Central memory CD8-positive, alpha-beta T cell (primary cell): ENCODE measurements around the gene PLPP3.
A peak's percentile ranks its signal among the peaks of the same experiment; 100 is the strongest.

Source experiments
- ATAC-seq: fragments of 150-1000 bp; cut with Tn5 transposase; replicated peaks from 2 replicates; pipeline ENCODE4 v1.10.0; 2022; ENCODE audit warnings: mild to moderate bottlenecking, moderate FRiP score, moderate number of reproducible peaks; ENCODE audit not compliant: poor library complexity, severe bottlenecking; ENCODE audit errors: extremely low read depth
- DNase-seq, 2 donors: peaks; one replicate each; pipeline ENCODE4 v3.0.0; 2021; ENCODE audit warnings: low spot score in 2 of 2
- H3K27ac Mint-ChIP-seq: one replicate; pipeline ENCODE4 v1.8.0; 2022; ENCODE audit warnings: low read depth, mild to moderate bottlenecking, moderate library complexity, mixed read lengths
- H3K27me3 Mint-ChIP-seq: one replicate; pipeline ENCODE4 v1.8.0; 2022; ENCODE audit warnings: mixed read lengths
- H3K36me3 Mint-ChIP-seq: one replicate; pipeline ENCODE4 v1.8.0; 2022; ENCODE audit warnings: mild to moderate bottlenecking, moderate library complexity, mixed read lengths; ENCODE audit not compliant: insufficient read depth
- H3K4me1 Mint-ChIP-seq: one replicate; pipeline ENCODE4 v1.8.0; 2022; ENCODE audit warnings: mixed read lengths
- H3K4me3 Mint-ChIP-seq: one replicate; pipeline ENCODE4 v1.8.0; 2022; ENCODE audit warnings: mild to moderate bottlenecking, moderate library complexity, mixed read lengths
- H3K9me3 Mint-ChIP-seq: one replicate; pipeline ENCODE4 v1.8.0; 2022; ENCODE audit warnings: mixed read lengths

The PLPP3 gene

DNA sequence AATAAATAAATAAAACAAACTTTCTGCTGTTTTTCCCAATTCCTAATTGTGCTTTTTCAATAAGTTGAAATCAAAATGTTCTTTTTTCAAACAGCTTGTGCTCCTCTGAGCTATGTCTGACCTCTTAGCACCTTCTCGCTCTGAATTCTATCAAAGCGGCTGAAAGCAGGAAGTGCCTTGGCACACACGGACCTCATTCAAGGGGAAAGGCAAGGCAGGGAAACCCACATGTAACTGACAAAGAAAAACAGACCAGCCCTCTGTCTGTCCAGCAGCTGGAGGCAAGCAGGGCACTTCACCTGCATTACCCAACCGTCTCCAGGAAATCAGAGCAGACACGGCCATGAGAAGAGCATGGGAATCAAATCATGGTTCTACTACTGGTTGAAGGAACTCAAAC lies 56.7 kb downstream of the PLPP3 start:
- Mint-ChIP-seq H3K4me1 (no peaks in the 10 kb centered on the region), H3K27me3 (no peaks in the 10 kb centered on the region), H3K9me3 (no peaks in the 10 kb centered on the region), H3K27ac (no peak overlapping the region), H3K36me3 (peaks cover 2% of the 10 kb centered on the region), H3K4me3 (no peak overlapping the region)
- no peak for DNase-seq
- ATAC-seq, result no peak

DNA sequence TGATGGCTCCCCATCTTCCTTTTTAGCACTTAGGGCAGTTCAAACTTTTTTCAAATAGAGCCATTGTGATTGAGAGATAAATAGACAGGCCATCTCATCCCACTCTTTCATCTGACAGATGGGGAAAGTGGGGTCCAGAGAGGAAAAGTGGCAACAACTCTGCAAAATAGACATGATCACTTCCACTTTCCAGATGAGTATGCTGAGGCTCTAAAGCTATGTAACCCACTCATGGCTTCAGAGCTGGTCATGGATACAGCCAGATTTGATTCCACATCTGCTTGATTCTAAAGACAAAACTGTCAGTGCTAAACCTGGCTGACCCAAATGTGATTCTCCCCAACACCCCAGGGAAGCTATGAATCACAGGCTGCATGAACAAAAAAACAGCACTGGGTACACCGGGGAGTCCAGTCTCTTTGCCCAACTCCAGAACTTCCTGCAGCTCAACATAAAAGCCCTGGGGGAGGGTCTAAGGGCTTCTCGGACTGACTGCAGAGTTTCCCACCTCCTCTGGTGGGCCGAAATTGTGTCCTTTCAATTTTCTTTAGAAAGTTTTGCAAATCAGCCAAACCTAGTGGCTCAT lies 59.3 kb downstream of the PLPP3 start:
- Mint-ChIP-seq H3K27ac (no peak overlapping the region), H3K9me3 (no peaks in the 10 kb centered on the region), H3K4me3 (no peak overlapping the region), H3K36me3 (peaks cover 2% of the 10 kb centered on the region), H3K27me3 (no peaks in the 10 kb centered on the region), H3K4me1 (no peaks in the 10 kb centered on the region)
- no peak for DNase-seq
- no peak for ATAC-seq

DNA sequence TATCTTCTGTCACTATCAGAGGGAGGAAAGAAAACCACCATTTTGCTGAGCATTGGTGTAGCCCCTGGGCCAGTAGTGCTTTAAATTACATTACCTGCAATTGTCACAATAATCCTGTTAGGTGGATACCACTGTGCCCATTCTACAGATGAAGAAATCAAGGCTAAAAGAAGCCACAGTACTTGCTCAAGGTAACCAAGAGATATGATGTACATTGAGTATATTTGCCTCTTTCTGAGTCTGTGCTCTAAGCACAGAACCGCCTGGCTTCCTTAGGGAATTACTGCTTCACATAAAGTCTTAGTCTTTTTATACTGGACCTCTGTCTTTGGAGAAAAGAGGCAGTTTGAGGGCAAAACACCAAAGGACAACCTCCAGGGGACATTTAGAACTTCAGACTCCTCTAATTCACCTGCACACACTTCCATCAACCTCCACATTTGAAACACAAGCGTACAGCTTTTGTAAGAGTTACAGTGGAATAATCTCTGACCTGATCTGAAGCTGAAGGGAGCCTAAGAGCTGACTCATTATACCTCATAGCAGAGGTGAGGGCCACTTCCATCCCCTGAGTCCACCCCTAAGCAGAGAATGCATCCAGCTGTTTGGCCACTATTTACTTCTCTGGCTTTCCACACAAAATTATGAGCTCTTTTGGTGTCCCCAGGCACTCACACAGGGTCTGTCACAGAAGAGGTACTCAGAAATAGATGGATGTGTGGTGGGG lies 61.8 kb downstream of the PLPP3 start:
- Mint-ChIP-seq H3K27me3 (no peaks in the 10 kb centered on the region), H3K4me1 (no peaks in the 10 kb centered on the region), H3K27ac (no peak overlapping the region), H3K4me3 (no peak overlapping the region), H3K9me3 (no peaks in the 10 kb centered on the region), H3K36me3 (peaks cover 2% of the 10 kb centered on the region)
- no peak for DNase-seq
- no peak for ATAC-seq

DNA sequence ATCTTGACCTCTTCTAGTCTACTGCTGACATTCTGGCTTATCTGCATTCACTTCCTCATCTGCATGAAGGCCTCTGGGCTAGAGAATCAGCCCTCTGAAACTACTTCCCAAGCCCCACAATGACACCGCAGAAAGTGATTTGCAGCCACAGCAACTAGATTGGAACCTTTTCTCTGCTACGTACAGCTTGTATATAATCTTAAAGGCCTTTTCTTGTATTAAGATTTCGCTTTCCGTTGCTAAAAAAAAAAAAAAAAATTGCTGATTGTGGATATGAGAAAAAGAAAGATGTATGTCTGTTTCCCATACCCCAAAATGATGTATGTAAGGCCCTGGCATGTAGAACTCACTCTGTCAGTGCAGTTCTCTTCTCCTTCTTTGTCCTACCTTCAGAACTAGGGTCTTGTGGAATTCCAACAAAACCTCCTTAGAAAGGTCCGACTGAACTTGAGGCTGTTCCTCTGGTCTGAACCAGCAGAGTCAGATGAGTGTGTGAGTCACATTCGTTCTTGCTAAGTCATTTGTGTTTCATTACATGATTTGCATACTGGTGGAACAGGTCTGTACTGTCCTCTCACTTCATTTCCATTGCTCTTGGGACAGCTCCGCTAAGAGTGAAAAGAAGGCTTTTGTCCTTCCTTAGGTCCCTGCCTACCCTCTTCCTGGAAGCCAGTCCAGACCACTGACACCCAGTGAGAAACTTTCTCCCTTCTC lies 62.7 kb downstream of the PLPP3 start:
- ATAC-seq (peak; percentile 36), DNase-seq (no peak)
- Mint-ChIP-seq H3K27me3 (no peaks in the 10 kb centered on the region), H3K27ac (no peak overlapping the region), H3K9me3 (no peaks in the 10 kb centered on the region), H3K4me1 (no peaks in the 10 kb centered on the region), H3K4me3 (no peak overlapping the region), H3K36me3 (no peaks in the 10 kb centered on the region)

DNA sequence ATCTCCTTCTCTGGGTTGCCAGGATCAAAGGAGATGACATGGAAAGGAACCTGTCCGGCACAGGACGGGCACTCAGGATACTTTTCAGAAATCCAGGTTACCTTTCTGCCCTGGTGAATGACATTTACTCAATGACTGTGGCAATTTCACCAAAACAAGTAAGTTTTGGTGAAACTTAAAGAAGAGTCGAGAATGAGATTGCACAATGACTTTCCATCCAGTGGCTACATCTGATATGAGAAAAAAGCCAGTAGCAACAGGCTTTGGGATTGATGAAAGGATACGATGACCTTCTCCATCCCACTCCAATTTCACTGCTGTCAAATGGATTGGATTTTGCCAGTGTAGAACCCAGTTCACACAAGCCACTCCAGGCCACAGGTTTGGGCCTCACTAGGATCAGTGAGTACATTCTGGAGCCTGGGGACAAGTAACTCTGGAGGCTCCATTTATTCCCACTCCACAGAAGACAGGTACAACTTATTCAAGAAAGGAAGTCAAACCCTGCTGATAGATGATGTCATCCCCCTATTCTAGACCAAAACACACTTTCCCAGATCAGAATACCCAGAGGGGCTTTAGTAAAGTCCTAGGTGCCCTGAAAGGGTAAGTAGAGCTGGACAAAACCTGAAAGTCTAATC lies 63.3 kb downstream of the PLPP3 start:
- no peak for ATAC-seq
- H3K27ac Mint-ChIP-seq, result no peak overlapping the region

DNA sequence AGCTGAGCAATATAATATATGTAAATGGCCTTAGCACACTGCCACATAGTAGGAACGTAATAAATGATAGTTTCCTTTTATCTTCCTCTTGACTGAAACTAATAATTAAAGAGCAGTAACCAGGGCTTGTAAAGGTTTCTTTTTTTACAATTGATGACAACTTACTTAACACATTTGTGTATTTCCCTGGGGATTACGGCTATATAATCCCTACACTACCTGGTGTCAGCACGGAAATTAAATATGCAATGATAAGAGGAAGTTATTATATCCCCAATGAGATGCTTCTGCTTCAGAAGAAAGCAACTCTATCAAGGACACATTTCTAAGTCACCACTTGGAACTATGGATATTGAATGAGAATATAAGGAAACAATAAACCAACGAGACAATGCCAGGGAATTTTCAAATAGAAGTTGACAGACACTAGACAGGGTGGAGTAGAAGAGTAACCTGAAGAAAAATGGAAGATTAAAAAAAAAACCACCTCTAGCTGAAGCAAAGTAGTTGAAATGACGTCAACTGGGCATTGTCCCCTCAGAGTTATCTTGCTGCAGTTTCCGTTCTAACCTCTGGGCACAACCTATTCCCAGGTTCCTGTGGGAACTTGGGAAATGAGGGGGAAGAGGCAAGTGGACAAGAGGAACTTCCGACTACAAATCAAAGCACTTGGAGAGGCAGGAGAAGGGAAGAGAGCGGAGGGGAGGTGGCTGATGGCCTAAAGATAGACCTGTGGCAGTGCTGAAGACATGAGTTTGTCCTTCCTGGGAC lies 66.5 kb downstream of the PLPP3 start:
- DNase-seq (no peak), ATAC-seq (no peak)
- Mint-ChIP-seq H3K4me3 (no peak overlapping the region), H3K9me3 (no peaks in the 10 kb centered on the region), H3K4me1 (no peaks in the 10 kb centered on the region), H3K36me3 (no peaks in the 10 kb centered on the region), H3K27ac (no peak overlapping the region), H3K27me3 (no peaks in the 10 kb centered on the region)

More for the DNA sequence above, 63.3 kb downstream of the PLPP3 start:
- no peaks in the 10 kb centered on the region for H3K36me3 Mint-ChIP-seq
- no peaks in the 10 kb centered on the region for H3K27me3 Mint-ChIP-seq
- DNase-seq, result no peak
- H3K4me1 Mint-ChIP-seq, result no peaks in the 10 kb centered on the region
- H3K9me3 Mint-ChIP-seq, result no peaks in the 10 kb centered on the region
- no peak overlapping the region for H3K4me3 Mint-ChIP-seq

DNA sequence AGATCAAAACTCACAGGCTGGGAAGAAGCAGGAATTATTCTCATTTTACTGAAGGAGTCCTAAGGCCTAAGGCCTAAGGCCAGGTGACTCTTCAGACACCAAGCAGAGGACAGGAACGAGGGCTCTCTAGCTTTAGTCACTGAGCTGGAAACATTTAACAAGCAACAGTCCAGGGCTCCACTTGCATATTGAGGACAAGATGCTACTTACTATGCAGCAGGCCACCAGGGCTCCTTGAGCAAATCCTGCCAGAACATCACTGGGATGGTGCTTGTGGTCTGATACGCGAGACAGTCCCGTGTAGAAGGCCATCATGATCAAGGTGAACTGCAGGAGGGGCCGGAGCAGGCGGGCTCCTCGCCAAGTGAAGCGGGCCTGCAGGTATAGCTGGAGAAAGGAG lies 67.6 kb downstream of the PLPP3 start:
- no peaks in the 10 kb centered on the region for H3K4me1 Mint-ChIP-seq
- no peak overlapping the region for H3K4me3 Mint-ChIP-seq
- H3K27me3 Mint-ChIP-seq, result peaks cover 9% of the 10 kb centered on the region
- ATAC-seq, result no peak
- DNase-seq, result no peak
- H3K27ac Mint-ChIP-seq, result no peak overlapping the region
- peaks cover 2% of the 10 kb centered on the region for H3K9me3 Mint-ChIP-seq
- no peaks in the 10 kb centered on the region for H3K36me3 Mint-ChIP-seq

DNA sequence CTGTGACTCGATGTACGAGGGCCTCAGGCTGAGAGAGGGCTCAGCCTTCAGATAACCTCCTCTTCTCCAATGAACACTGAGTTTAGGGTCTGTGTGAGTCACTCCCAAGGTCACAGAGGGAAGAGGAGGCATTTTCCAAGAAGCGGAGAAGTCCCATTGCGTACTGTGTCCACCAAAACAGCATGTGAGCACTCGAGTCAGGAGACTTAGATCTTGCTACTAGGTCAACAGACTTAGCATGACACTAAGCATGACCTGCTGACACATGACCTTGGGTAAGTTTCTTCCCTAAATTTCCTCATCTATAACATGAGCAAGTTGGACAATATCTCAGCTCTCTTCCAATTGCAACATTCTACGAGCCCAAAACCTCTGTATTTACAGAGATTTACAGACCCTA lies 68.0 kb downstream of the PLPP3 start:
- Mint-ChIP-seq H3K9me3 (peaks cover 6% of the 10 kb centered on the region), H3K4me1 (no peaks in the 10 kb centered on the region), H3K36me3 (no peaks in the 10 kb centered on the region), H3K27me3 (peaks cover 13% of the 10 kb centered on the region), H3K4me3 (no peak overlapping the region), H3K27ac (no peak overlapping the region)
- ATAC-seq (no peak), DNase-seq (no peak)

DNA sequence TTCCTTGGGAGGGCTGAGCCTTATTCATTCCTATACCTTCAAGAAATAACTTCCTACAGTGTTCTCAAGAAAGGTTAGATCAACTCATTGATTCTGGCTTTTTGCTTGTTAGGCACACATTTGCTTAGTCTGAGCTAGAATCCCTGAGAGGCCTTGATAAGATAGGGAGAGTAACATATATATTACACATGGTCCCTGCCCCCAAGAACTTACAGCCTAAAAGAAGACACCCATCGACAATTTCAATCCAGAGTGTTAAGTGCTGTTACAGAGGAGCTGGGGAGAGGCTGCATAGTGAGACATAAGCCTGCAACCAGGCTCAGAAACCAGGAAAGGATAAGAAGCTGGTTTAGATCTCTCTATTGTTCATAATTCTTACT lies 68.7 kb downstream of the PLPP3 start:
- H3K9me3 Mint-ChIP-seq, result peaks cover 11% of the 10 kb centered on the region
- H3K27me3 Mint-ChIP-seq, result peaks cover 20% of the 10 kb centered on the region
- H3K4me1 Mint-ChIP-seq, result no peaks in the 10 kb centered on the region
- H3K4me3 Mint-ChIP-seq, result no peak overlapping the region
- no peak for DNase-seq
- ATAC-seq, result no peak
- H3K36me3 Mint-ChIP-seq, result no peaks in the 10 kb centered on the region
- no peak overlapping the region for H3K27ac Mint-ChIP-seq

DNA sequence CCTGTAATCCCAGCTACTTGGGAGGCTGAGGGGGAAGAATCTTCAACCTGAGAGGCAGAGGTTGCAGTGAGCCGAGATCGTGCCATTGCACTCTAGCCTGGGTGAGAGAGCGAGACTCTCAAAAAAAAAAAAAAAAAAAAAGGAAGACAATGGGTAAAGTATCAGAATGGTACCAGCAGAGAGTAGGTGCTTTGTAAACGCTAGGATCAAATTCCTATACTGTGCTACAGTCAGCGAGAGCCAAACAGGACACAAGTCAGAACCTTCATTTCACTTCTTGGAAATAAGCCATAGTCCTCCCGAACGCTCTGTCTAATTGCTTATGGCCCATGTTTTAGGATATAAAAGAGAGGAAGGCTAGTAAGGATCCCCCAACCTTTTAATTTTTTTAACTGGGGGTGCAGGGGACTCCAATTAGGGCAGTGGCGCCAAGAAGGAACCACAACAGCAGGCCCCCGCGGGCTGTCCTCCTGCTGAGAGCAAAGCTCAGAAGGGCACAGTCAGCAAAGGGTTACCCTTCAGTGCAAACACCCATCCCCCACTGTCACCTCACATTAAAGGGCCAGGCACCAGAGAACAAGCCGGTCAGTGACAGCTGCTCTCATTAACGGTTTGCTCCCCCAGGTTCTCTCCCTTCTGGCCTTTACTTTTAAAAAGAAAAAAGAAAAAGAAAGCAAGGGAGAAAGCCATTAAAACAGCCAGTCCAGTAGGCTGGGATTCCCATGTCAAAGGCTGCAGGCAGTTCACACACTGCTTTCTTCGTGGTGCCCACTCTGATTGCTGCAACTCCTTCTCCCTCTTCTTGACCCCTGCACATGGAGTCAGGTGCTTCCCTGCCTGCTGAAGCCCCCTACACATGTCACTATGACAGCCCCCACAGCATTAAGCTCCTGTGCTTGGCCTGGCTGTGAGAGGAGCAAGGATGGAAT lies 69.4 kb downstream of the PLPP3 start:
- H3K36me3 Mint-ChIP-seq, result no peaks in the 10 kb centered on the region
- peaks cover 21% of the 10 kb centered on the region for H3K27me3 Mint-ChIP-seq
- peaks cover 11% of the 10 kb centered on the region for H3K9me3 Mint-ChIP-seq
- no peak overlapping the region for H3K4me3 Mint-ChIP-seq
- H3K4me1 Mint-ChIP-seq, result no peaks in the 10 kb centered on the region
- H3K27ac Mint-ChIP-seq, result no peak overlapping the region
- no peak for DNase-seq
- no peak for ATAC-seq

DNA sequence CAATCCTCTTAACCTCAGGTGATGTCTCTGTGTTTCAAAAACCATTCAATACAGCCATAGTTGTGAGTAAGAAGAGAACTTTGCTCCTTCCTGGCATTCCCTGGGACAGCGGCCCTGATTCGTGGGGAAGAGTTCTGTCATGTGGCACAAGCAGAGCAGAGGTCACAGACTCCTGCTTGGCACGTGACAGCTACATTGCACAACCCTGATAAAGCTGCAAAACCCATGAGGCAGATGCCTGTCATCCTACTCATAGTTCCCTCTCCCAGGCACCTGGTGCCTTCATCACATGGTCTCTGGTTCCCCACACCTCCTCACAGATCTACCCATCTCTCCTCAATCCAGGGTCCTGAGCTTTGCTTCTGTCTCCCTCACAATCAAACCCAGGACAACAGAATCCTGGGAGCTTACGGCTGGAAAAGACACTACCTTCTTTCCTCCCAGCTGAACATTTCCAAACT lies 70.8 kb downstream of the PLPP3 start:
- H3K36me3 Mint-ChIP-seq, result no peaks in the 10 kb centered on the region
- no peaks in the 10 kb centered on the region for H3K4me1 Mint-ChIP-seq
- DNase-seq, result no peak
- peaks cover 11% of the 10 kb centered on the region for H3K9me3 Mint-ChIP-seq
- no peak overlapping the region for H3K4me3 Mint-ChIP-seq
- peaks cover 21% of the 10 kb centered on the region for H3K27me3 Mint-ChIP-seq
- ATAC-seq, result no peak
- H3K27ac Mint-ChIP-seq, result no peak overlapping the region
